GM21529 (cell line): ENCODE data around the gene ADAMTS7.
"Not testable (repeated sequence)": the region's sequence is repeated elsewhere in the genome, so short reads cannot be mapped to it uniquely, and the experiment has no call there.

ENCODE experiments used
- ATAC-seq: cut with Tn5 transposase; IDR thresholded peaks from one replicate; pipeline ENCODE4 v1.9.1; 2021; ENCODE audit not compliant: unreplicated experiment

Gene ADAMTS7

DNA sequence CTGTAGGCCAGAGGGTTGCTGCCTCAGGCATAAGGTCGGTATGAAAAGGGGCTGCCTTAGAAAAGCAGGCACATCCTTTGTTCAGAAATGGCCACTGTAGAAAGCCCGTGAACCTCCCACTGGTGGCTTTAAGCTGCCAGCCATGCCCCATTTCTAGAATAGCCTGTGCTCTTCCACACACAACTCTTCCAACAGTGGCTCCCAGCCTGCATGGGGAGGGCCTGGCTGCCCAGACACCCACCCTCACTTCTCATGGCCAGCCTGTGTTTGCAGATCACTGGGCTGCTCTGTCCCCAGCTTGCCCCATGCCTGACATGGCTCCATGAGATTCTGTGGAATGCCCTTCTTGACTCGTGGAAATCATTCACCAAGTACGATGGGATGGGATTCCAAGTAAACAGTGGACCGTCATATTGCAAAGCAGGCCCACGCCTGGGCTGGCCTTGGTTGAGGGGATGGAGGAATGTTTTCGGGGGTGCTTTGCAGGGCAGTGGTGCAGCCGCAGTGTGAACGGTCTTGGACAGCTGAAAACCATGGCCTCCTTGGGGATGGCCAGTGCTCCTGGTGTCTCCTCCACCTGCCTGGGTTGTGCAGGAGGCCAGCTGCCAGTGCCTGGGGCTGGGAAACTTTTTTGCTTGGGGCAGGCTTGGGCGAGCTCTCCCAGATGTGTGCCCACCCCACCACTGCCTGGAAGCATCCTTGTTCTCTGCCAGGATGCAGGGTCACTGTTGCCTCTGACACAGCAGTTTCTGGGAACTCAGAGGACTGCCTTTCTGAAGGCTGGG lies 57.3 kb downstream of the ADAMTS7 start:
- not testable (repeated sequence) for ATAC-seq

- ATAC-seq = not testable (repeated sequence)
Observed at GRCh38 chr15:78753359-78753659, 58.0 kb downstream of the ADAMTS7 start.

DNA sequence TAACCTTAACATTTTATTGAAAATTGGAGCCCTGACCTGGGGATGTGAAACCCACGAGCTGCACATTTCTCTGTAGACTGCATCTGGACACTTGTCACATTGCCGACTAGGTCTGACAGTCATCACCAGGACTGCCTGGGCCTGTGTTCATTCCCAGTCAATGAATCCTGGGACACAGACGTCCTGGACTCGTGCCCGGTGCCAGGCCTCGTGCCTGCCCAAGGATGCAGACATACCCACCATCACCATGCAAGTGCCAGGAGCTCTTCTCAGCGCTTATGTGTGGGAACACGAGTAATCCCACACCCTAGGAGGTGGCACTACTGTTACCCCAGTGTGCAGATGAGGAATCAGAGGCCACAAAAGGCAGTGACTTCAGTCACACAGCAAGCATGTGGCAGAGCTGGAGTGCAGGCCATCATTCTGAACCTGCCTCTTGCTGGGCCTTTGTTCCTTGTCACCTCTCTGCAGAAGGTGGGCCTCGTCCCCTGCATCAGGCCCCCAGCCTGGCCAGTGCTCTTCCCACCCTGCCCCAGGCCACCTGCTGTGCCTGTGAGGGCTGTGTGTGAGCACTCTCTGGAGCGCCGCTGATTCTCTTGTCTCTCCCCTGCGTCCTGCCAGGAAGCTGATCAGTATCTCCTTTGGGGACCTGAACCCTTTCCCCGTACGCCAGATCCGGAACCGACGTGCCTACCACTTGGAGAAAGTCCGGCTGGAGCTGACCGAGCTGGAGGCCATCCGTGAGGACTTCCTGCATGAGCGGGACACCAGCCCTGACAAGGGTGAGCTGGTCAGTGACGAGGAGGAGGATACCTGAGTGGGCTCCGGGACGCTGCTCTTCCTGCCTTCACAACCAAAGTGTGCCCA lies 58.5 kb downstream of the ADAMTS7 start:
- ATAC-seq = no peak

DNA sequence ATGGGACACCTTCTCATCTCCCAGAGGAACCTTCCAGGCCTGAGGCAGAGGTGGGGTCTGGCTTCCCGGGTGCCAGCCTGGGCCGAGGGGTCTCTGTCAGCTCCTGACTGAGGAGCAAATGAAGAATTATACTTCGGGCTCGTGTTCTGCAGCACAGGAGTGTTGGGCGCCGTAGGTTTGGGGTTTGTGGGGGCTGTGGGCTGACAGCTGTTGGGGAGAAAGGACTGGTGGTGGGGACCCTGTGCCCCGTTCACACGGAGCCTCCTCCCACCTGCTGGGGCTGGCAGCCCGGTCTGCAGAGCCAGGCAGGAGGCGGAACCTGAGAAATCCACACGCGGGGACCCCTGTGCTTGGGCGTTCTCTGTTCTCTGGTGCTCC lies 59.7 kb downstream of the ADAMTS7 start:
- no peak for ATAC-seq

DNA sequence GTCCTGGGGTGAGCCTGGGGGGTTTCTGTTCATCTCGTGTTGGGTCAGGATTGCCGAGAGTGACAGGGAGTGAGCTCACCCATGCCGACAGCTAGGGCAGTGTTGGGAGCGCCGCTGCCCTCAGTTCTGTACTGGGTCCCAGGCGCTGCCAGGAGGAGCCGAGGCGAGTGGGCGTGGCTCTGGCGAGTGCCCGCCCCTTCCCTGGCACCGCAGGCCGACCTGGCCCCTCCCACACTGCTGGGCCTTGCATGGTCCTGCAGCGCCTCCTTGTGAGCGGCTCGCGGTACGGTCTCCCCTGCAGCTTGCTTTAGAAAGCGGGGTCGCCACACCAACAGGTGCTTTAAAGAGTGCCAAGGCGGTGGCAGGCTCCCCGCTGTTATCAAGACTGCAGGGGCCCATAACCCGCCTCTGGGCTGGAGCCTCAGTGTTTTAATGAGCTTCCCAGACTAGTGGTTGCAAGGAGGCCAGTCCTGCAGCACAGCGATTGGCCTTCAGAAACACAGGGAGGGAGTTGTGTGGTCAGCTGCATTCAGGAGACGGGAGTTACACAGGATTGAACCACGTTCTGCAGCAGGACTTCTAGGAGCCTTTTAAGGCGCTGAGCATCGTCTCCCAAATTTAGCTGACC lies 60.2 kb downstream of the ADAMTS7 start:
- ATAC-seq = peak; percentile 92

GRCh38 chr15:78750566-78750965 lies 60.7 kb downstream of the ADAMTS7 start:
- no peak for ATAC-seq

GRCh38 chr15:78749831-78750230 lies 61.4 kb downstream of the ADAMTS7 start:
- no peak for ATAC-seq

GRCh38 chr15:78747877-78748276 lies 63.4 kb downstream of the ADAMTS7 start:
- not testable (repeated sequence) for ATAC-seq

- ATAC-seq = not testable (repeated sequence)
Observed at GRCh38 chr15:78741674-78742073, 69.6 kb downstream of the ADAMTS7 start.

GRCh38 chr15:78740904-78741274 lies 70.4 kb downstream of the ADAMTS7 start:
- no peak for ATAC-seq

GRCh38 chr15:78739996-78740903 lies 71.0 kb downstream of the ADAMTS7 start:
- peak; percentile 59 for ATAC-seq

GRCh38 chr15:78739206-78739605 lies 72.1 kb downstream of the ADAMTS7 start:
- ATAC-seq = no peak

GRCh38 chr15:78737931-78738558 lies 73.2 kb downstream of the ADAMTS7 start:
- ATAC-seq = not testable (repeated sequence)

GRCh38 chr15:78737187-78737820 lies 74.0 kb downstream of the ADAMTS7 start:
- no peak for ATAC-seq

- not testable (repeated sequence) for ATAC-seq
Observed at GRCh38 chr15:78736286-78736685, 75.0 kb downstream of the ADAMTS7 start.

GRCh38 chr15:78734451-78735064 lies 76.7 kb downstream of the ADAMTS7 start:
- no peak for ATAC-seq

- ATAC-seq = no peak
Observed at GRCh38 chr15:78732634-78733033, 78.6 kb downstream of the ADAMTS7 start.

- no peak for ATAC-seq
Observed at GRCh38 chr15:78730955-78731354, 80.3 kb downstream of the ADAMTS7 start.

GRCh38 chr15:78728427-78728826 lies 82.8 kb downstream of the ADAMTS7 start:
- not testable (repeated sequence) for ATAC-seq
